Mammary epithelial cell (primary cell): Measurements from ENCODE around the gene ANGPTL4.

Source experiments
- CTCF ChIP-seq, 2 donors: IDR thresholded peaks in 1 of 2; conservative IDR thresholded peaks in 1 of 2; 2 replicates each; pipeline ENCODE4 v1.5.1; 2011 to 2012; ENCODE audit warnings: inconsistent platforms in 2 of 2, low read length in 2 of 2, mild to moderate bottlenecking in 2 of 2, control low read depth in 1 of 2, low read depth in 1 of 2; ENCODE audit not compliant: insufficient read depth in 1 of 2; ENCODE audit errors: extremely low read depth in 1 of 2
- EZH2 ChIP-seq: IDR thresholded peaks from 2 replicates; pipeline ENCODE4 v1.6.1; 2012; ENCODE audit warnings: low read length, inconsistent platforms, borderline replicate concordance

- TF ChIP-seq CTCF (conservative IDR thresholded peaks at IDR 0.05 in 1 of 2, IDR thresholded peaks at IDR 0.05 in 1 of 2; ENCODE audit: extremely low read depth in 1 of 2, insufficient read depth in 1 of 2, low read depth in 1 of 2, low read length in 2 of 2) (no peak), EZH2 (no peak)
Observed at GRCh38 chr19:8325454-8325853, 38.5 kb upstream of the ANGPTL4 start.
